Activated gamma-delta T cell treated with Interleukin-2 at 50 U/mL for 16 hours (primary cell): ENCODE data around the gene PRPSAP1.
A peak's percentile ranks its signal among the peaks of the same experiment; 100 is the strongest.
"Not testable (repeated sequence)": the region's sequence is repeated elsewhere in the genome, so short reads cannot be mapped to it uniquely, and the experiment has no call there.

Experiments
- DNase-seq: peaks from one replicate; pipeline ENCODE4 v3.0.0-alpha.2; 2020

PRPSAP1 gene

DNA sequence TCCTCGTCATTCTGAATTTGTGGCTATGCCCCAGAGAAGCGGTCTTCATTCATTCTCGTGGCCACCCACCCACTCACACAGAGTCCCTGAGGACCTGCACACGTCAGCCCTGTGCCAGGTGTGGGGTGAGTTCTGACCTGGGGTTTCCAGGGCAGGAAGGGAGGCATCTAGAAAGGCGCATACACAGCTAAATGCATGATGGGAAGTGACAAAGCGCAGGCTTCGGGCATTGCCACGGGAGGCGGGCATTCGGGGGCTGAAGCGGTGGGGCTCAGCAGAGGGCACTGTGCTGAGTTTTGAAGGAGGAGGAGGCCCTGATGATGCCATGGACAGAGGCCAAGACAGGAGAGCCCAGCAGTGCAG, 77.7 kb downstream of the PRPSAP1 start:
- no peak for DNase-seq

DNA sequence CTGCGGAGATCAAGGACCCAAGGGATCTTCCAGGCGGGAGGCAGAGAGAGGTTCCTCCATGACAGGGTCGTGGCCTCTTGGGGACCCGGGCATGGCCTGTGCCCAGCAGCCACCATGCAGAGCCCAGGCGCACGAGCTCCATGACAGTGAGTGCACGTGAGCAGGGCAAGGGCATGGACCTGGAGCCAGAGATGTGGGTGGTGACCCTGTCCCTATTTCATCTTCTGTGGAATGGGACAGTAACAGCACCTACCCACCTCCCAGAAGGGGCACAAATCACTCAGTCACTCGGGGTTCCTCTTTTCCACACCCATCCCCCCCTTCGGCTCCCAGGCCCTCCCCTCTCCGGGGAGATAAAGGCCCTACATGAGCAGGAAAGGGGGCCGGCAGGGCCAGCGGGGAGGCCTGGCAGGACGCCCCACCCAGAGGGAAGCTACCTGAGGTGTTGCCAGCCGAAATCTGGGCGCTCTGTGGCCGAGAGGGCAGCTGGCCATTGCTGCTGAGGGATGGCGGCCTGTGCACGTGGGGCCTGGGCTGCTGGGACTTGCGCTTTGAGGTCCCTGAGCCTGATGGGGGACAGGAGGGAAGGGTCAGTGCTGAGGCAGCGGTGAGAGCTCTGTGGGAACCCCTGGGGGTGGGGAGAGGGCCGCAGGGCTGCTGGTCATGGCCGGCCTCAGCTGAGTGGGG, 78.2 kb downstream of the PRPSAP1 start:
- no peak for DNase-seq

DNA sequence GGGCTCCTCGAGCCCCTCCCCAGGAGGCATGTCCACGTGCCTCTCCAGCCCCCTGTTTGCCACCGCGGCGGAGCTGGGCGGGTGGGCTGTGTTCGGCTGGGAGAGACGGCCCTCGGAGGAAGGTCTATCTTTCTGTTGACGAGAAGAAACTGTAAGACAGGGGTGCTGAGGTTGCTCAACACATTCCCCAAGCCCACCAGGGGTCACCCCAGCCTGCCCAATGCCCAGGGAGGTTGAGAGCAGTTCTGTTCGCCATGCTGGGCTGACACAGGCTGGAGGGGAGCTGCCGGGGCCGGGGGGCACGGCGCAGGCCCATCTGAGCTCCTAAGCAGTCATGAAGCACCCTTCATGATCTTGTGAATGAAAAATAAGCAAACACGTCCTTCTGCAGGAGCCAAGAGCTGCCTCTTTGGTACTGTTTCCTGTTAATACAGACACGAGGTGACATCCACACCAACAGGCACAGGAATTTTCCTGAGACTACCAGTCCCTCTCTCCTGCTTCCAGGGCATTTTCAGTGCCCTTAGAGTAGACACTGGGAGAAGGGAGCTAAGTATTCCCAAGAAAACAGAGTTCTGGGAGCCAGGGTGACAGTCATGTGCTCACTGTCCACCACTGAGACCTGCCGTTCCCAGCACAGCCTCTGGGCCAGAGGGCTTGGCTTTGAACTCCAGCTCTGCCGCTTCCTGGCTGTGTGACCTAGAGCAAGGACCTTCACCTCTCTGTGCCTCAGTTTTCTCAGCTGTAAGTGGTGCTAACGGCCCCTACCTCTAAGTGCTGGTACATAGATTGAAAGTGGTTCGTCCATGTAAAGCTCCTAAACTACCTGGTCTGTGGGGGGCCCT, 79.4 kb downstream of the PRPSAP1 start:
- DNase-seq: no peak

DNA sequence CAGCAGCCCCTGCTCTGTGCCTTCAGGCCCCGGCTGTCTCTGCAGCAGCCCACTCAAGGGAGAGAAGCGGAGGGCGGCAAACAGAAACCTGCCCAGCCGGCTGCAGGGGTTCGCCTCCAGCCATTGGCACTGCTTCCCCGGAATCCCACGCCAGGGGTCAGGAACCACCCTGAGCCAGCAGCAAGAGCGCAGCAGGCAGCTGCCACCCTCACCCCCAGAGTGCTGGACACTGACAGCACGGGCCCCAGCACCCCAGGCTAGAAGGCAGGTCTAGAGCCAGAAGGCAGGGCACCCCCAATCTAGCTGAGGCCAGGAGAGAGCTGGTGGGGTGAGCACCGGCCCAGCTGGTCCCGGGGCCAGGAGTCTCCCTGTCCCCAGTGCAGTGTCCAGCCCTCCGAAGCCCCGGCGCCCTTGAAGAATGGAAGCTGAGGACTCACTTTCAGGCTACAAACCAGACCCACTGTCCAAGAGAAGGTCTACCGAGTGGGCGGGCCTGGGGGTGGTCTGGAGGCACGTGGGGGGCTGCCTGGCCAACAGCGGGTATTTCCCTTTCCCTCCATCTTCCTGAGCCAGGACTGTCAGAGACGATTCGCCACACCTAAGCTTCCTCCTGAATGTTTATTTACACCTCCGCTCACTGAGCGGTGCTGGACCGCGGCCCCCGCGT, 80.1 kb downstream of the PRPSAP1 start:
- DNase-seq: no peak

DNA sequence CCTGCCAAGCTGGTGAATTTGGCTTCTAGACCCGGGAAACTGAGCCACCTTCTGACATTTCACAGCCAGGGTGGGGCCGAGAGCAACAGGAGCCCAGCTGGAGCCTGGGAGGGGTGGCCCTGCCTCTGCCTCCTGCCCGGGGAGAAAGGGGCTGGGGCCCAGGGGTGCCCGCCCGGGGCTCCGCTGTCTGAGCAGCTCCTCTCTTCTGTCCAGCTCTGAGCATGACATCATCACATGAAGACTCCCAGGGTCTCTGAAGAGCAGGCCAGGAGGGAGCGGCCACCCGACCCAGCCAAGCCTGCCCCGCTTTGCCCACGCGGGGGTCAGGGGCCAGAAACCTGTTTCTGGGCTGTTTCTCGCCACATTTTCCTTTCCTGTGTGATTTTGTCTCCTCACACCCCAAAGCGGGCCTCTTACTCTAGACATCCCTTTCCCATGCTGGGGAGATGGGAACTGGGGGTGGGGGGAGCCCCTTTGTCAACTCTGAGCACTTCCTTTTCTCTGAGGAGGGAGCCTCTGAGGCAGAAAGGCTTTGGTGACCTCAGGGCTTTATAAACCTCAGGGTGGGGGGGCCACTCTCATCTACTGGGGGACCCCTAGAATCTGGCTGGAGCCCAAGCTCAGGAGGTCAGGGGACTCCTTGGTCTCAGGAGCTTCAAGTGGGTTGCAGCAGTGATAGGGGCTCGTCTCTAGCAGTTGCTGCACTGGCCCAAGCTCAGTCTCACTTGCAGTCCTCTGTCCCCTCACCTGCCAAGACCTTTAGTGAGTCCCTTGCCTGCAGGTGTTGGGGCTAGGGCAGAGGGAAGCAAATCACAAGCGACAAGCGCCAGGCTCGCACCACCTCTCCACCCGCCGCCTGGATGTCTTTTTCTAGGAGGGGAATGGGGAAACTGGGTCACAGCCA, 80.9 kb downstream of the PRPSAP1 start:
- DNase-seq: no peak

DNA sequence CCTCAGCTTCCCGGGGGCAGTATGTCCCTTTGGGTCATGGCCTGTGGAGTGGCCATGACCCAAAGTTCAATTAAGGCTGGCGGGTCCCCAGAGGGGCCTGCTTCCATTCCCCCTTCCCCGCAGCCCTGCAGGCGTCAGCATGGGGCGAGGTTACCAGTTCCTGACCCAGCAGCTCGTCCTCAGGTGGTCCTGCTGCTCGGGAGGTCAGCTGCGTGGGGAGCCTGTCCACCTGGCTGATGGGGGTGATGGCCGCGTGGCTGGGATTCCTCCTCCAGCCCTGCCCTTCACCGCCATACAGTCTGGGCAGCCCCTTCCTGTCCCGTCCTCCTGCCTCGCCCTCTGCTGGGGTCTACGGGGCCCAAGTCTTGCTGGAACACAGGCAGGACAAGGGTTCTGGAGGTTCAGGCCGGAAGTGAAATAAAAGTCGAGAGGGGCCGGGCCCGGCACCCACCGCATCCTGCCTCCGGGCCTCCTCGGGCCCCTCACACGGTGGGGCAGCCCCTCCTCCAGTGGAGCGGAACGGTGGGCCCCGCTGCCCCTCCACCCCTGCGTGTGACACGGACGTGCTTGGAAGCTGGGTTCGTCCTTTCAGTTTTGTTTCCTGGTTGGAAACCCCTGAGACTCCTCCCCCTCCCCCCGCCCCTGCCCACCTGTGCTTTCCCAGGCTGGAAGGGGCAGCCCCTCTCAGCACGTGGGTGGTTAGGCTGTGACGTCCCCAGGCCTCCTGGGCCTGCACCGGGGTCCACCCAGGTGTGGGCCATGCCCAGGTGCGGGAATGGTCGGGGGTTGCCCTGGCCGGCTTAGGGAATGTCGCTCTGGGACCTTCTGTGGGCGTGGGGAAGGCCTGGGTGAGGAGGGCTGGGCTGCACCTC, 81.8 kb downstream of the PRPSAP1 start:
- peak; percentile 52 for DNase-seq

DNA sequence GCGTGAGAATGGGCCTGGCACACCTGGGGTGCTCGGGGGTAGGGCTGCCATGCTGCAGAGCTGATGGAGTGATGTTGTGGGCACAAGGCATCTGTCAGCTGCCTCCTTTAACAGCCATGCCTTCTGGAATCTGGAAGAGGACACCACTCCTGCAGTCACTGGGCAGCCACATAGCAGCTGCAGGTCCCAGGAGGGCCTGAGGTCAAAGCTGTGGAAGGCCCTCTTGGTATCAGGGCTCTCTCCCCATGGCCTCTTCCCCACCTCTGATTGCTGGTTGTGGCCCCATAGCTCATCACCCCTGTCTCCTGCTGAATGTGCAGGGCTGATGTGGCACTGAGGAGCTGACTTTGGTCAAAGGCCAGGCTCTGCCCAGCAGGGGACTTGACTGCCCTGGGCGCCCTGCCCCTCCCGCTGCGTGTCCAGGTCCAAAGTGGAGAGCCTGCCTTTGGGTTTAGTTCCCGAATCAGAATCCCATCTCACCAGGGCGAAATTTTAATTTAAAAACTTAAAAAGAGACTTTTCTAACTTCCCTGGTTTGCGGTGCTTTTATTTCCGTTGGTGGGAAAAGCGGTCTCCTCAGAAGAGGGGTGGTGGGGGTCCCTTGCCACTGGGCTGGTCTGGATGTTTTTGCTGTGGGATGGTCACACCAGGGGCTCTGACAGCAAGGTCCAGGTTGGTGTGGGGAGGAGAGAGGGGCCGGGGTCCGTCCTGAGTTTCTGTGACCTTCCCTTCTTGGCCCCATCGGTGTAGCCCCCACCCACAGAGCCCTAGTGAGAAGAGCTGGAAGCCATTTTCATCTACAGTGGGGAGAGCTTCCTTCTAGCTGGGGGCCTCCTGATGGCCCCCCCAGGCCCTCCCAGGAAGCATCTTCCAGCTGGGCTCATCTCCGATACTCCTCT, 82.7 kb downstream of the PRPSAP1 start:
- DNase-seq: no peak

DNA sequence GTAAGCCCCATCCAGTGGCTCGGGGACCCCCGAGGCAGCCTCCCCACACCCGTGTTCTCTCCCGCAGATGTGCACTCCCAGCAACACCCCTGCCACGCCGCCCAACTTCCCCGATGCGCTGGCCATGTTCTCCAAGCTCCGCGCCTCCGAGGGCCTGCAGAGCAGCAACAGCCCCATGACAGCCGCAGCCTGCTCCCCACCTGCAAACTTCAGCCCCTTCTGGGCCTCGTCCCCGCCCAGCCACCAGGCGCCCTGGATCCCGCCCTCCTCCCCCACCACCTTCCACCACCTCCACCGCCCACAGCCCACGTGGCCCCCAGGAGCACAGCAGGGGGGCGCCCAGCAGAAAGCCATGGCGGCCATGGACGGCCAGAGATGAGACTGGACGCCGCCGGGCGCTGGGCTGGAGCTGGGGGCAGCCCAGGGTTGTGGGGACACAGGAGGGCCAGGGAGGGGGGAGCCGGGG, 83.6 kb downstream of the PRPSAP1 start:
- DNase-seq: no peak

DNA sequence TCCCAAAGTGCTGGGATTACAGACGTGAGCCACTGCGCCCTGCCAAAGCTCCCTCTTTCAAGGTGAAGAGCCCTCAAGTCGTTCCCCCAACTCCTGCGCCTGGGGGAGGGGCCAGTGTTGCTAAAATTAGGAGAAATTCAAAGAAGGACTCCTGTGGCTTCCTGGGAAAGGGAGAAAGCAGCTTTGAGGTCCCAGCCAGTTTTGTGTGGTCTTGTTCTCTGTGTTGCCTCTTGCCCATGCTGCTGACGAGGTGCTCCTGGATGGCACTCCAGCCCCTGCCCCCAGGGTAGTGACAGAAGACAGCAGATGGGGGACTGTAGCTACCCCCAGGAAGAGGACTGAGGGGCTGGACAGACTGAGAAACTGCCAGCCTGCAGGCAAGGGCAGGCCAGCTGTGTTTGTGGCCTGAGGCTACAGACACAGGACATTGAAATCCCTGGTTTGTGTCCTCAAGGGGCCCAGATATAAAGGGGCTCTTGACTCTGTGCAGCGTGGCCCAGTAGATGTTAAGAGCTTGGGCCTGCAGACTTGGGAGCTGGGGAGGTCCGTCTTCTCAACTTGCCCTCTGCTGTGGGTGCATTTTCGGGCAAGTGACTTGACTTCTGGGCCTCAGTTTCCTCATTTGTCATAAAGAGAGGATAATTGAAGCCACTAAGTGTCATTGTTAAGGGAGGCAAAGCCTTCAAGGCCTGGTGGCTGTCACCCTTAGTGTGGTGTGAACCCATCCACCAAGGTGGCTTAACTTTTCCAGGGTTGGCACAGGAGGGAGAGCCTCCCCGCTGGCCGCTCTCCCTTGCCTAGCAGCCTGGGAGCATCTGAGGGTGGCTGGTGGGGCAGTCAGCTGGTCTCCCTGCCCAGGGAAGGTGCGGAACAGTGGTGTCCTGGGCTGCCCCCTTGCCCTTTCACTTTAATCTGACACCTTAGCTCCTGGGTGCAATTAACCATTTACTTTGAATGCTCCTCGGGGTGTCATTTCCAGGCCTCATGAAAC, 84.4 kb downstream of the PRPSAP1 start:
- DNase-seq: no peak

DNA sequence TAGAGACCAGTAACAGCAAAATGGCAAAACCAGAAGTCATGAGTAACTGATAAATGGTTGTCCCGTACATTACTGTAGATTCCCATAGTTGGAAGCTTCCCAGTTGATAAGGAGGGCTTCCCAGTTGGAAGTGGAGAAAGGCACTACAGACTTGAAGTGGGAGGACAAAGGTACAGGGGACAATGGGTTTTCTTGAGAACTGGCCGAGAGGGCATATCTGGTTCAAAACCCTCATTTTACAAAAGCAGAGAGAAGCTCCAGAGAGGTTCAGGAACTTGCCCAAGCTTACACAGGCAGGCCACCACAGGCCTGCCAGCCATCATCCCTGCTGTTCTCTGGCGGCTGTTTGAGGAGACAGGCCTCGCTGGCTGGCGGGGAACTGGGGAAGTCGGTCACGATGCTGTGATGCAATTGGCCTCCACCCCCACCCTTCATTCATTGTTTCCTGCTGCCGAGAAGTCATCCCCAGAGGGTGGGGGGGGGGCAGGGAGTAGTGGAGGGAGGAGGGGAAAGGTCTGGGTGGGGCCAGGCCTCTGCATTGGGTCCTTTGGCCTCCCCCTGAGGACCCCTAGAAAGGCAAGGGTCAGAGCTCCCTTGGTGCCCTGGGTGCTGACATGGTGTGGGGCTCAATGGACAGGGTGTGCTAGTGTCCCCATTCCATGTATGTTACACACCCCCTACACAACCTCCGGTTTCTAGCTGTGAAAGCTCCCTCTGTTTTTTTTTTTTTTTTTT, 85.5 kb downstream of the PRPSAP1 start:
- DNase-seq: peak; percentile 47

DNA sequence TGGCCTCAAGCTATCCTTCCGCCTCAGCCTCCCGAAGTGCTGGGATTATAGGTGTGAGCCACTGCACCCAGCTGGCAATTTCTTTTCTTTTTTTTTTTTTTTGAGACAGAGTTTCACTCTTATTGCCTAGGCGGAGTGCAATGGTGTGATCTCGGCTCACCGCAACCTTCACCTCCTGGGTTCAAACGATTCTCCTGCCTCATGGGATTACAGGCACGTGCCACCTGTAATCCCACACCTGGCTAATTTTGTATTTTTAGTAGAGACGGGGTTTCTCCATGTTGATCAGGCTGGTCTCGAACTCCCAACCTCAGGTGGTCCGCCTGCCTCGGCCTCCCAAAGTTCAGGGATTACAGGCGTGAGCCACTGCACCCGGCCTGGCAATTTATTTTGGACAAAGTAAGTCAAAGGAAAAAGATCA, 86.1 kb downstream of the PRPSAP1 start:
- DNase-seq: not testable (repeated sequence)

DNA sequence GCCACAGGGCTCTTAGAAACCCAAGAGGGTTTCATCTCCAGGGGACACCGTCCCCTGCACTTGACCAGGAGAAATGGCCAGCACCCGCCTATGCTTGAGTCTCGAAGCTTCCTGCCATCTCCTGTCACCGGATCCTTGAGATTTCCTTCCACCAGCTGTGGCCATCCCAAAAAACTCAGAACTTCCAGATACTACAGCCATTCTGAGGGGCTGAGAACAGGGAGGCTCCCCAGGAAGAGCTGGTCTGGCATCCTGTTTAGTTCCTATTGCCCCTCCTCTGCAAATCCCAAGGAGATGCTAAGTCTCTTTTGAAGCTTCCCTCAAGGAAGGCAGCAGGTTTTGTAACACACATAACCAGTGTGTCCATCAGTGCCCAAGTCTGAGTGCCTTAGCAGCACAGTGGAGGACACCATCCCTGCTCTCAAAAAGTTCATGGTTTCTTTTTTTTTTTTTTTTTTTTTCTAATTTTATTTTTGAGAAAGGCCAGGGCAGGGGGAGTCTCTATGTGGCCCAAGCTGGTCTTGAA, 86.6 kb downstream of the PRPSAP1 start:
- no peak for DNase-seq

DNA sequence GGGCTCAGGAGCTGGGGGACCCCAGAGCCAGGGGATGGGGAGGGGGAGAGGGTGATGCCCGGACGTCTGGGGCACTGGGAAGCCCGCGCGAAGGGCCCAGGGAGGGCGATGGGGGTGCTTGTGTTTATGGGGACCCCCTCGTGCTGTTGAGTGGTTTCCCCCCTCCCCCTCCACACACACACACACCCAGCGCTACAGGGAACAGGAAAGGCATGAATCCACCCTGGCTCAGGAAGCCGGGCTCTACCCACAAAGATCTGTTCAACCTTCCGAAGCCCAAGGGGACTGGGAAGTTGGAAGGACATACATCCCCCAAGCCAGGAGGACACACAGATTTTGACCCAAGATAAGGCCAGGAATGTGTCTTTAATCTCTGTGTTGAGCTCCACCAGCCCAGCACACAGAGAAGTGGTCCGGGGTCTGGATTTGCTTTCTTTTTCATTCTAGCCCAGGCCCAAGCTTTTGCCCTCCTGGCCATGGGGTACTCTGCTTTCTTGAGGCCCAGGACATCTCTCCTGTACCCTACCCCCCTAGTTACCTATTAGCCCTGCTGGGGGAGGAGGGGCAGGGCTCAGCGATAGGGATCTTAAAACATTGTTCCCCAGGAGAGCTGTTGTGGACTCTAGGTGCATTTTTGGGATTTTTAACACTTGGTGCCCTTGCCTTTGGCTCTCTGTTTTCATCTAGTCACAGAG, 87.3 kb downstream of the PRPSAP1 start:
- DNase-seq: no peak

DNA sequence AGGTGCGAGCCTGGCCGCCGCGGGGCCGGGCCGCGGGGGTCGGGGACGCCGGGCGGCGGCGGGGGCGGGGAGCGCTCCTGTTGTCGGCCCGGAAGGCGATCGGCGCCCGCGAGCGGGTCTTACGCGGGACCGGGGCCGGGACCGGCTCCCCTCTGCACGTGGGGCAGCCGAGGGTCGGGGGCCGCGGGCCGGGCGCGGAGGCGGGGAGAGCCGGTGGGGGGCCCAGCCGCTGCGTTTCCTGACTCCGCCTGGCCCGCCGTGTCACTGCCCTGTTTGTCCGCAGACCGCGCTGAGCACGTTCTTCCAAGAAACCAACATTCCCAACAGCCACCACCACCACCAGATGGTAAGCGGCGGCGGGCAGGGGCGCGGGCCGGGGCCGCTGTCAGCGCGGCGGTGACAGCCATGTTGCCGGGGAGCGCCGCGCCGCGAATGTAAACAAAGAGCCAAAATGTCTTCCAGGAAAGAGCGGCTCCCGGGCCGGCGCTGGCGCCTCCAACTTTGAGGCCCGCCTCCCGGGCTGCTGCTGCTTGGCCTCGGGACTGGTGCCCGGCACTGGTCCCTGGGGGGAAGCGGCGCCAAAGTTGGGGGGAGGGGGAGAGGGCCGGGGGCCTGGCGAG, 88.0 kb downstream of the PRPSAP1 start:
- DNase-seq: peak; percentile 47

DNA sequence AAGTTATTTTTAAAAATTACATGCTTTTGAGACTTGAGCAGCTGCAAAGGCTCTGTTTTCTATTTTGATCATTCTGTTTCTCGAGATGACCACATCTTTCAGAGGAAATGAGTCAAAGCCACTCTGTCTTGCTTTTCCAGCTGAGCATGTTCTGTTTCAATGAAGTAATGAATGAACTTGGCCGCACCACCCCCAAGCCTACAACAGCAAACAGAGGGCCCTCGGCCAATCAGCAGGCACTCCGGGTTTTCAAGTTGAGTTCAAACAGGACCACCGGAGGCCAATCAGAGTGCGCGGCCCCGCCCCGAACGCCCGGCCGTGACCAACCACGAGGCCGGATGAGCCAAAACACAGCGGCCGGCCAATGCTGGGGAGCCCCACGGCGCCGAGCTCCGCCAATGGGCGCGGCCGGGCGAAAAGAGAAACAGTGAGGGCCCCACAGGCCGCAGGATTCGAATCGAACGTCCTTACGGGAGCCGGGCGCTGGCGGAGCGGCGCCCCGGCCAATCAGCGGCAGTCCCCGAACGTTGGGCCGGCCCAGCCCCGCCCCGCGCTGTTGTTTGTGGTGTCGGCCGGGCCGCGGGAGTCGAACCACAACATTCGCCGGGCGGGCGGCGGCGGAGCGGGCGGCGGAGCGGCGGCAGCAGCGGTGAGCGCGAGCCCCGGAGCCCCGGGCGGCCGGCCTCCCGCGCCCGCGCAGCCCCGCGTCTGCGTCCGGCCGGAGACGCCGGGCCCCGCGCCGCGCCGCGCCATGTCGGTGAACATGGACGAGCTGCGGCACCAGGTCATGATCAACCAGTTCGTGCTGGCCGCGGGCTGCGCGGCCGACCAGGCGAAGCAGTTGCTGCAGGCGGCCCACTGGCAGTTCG, 88.7 kb downstream of the PRPSAP1 start, which contains the start of gene UBALD2:
TSS of gene UBALD2 (plus strand) at position 594 of the 869 bp plus-strand sequence. CDS start at position 752, 158 bp downstream.
- peak; percentile 99 for DNase-seq

DNA sequence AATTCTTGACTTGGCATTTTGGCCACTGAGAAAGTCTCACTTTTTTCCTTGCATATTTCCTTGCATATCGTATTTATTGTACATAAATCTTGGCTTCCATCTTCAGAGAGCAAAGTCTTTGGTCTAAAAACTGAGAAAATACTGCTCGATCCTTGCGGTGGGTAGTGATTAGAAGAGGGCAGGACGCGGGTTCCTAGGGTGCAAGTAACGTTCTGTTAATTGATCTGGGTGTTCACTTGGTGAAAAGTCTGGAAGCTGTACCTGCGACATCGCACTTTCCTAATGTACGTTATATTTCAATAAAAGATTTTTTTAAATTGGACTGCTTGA, 89.3 kb downstream of the PRPSAP1 start:
- no peak for DNase-seq
